ENCODE measurements around the gene KLK2.

DNA sequence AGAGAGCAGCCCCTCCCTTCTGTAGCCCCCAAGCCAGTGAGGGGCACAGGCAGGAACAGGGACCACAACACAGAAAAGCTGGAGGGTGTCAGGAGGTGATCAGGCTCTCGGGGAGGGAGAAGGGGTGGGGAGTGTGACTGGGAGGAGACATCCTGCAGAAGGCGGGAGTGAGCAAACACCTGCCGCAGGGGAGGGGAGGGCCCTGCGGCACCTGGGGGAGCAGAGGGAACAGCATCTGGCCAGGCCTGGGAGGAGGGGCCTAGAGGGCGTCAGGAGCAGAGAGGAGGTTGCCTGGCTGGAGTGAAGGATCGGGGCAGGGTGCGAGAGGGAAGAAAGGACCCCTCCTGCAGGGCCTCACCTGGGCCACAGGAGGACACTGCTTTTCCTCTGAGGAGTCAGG, 14.4 kb upstream of the KLK2 start:
- TF ChIP-seq, protein P1, sequence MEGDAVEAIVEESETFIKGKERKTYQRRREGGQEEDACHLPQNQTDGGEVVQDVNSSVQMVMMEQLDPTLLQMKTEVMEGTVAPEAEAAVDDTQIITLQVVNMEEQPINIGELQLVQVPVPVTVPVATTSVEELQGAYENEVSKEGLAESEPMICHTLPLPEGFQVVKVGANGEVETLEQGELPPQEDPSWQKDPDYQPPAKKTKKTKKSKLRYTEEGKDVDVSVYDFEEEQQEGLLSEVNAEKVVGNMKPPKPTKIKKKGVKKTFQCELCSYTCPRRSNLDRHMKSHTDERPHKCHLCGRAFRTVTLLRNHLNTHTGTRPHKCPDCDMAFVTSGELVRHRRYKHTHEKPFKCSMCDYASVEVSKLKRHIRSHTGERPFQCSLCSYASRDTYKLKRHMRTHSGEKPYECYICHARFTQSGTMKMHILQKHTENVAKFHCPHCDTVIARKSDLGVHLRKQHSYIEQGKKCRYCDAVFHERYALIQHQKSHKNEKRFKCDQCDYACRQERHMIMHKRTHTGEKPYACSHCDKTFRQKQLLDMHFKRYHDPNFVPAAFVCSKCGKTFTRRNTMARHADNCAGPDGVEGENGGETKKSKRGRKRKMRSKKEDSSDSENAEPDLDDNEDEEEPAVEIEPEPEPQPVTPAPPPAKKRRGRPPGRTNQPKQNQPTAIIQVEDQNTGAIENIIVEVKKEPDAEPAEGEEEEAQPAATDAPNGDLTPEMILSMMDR (IDR thresholded peaks at IDR 0.05) = no peak
- TF ChIP-seq POLR2A (IDR thresholded peaks at IDR 0.05) = no peak

Measured in right lobe of liver (tissue), 4 donors.